Renal cortex interstitium (tissue), 11 donors: ENCODE data around the gene CHRNB2. TPM values are rescaled to one million over a fixed set of nuclear protein-coding genes. Genes with fewer than 3 reads are reported as not detected.

Experiments used
- DNase-seq, 11 donors: peaks; one replicate each; pipeline ENCODE4 v3.0.0-alpha.2; 2013; ENCODE audit warnings: low read depth in 9 of 11, low spot score in 4 of 11; ENCODE audit errors: extremely low read depth in 1 of 11
- polyA plus RNA-seq, 3 donors: library from polyadenylated mRNA; unstranded; fragments of 120-200 nt; gene quantifications; one replicate each; pipeline ENCODE4 v1.2.1, GENCODE V29; 2013; ENCODE audit not compliant: insufficient read length in 3 of 3

CHRNB2 gene
- polyA plus RNA-seq, 3 donors, result 0.41 to 0.61 (median 0.43) TPM

DNA sequence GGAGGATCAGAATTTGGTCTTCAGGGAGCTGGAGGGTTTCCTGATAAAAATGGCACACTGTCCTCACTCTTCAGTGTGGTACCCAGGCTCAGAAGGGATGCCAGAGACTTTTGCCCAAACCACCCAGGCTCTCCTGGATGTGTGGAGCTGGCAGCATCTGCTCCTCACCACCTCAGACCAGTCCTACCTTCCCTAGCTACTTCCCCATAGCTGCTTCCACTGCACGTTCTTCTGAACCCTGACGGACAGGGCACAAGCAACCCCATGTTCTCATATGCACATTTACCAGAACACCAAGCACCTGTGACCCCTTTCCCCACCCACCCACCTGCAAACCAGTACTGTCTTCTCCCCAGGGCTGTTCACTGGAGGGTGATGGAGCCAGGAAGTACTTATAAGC lies 35.7 kb downstream of the CHRNB2 start:
- DNase-seq, result no peak

DNA sequence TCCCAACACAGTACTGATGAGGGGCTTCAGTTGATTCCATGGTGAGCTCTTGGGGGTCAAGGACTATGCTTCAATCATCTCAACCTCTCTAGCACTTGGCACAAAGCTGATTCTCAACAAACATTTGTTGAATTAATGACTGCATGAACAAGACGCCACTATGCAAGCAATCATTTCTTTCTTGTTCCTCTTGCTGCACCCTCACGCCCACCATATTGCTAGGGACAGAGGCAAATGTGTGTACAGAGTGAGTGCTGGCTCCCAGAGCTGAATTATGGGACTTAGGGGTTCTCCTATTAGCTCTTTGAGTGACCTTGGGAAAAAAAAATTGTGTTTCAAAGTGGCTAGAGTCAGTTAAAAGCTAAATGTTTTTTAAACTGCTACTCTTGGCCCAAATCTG lies 38.0 kb downstream of the CHRNB2 start:
- DNase-seq, result no peak

DNA sequence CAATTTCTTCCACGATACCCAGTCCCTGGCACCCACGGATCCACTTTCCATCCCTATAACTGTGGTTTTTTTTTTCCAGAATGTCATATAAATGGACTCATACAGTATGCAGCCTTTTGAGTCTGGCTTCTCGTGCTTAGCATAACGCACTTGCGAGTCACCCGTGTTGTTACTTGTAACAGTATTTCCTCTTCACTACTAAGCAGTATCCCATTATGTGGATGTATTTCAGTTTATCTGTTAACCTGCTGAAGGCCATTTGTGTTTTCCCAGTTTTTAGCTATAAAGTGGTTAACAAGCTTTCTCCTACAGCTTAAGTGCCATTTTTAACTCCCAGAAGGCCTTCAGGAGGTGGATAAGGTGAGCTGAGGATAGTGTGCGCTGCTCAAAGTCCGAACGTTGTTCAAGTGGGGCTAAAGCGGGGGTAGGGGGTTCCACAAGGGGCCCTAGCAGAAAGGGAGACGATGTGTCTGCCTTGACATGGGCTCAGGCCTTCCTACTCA lies 39.6 kb downstream of the CHRNB2 start:
- peak in 3 of 11 donors; percentile 8 to 31 (median 16) for DNase-seq

DNA sequence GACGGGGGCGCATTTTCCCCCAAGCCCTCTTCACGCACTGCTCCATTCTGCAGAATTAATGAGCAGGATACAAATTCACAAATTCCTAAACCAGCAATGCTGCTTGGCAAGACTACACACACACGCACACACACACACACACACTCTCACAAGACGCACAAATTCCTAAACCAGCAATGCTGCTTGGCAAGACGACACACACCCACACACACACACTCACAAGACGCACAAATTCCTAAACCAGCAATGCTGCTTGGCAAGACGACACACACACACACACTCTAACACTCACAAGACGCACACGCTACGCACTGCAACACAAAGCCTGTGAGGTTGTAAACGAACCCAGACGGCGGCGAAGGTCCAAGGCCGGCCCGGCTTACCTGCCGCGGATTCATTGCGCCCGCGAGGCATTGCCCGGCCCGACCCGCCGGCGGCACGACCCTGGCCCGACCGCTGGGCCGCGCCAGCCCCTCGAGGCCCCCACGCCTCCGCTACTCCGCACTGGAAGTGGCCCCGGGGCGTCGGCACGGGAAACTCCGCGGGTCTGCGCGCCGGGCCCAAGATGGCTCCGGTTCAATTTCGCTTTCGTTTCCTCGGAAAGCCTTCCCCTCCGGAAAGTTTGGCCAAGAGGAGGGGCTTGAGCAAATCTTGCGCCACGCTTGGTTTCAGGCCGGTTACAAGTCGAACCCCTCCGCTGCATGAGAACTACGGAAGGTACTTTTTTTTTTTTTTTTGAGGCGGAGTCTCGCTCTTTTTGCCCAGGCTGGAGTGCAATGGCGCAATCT lies 40.2 kb downstream of the CHRNB2 start, which contains the start of gene ADAR:
TSS of gene ADAR (minus strand) at position 578 of the 788 bp plus-strand sequence. CDS start at position 398, 180 bp downstream.
- DNase-seq, result peak; percentile 83 to 96 (median 90)

DNA sequence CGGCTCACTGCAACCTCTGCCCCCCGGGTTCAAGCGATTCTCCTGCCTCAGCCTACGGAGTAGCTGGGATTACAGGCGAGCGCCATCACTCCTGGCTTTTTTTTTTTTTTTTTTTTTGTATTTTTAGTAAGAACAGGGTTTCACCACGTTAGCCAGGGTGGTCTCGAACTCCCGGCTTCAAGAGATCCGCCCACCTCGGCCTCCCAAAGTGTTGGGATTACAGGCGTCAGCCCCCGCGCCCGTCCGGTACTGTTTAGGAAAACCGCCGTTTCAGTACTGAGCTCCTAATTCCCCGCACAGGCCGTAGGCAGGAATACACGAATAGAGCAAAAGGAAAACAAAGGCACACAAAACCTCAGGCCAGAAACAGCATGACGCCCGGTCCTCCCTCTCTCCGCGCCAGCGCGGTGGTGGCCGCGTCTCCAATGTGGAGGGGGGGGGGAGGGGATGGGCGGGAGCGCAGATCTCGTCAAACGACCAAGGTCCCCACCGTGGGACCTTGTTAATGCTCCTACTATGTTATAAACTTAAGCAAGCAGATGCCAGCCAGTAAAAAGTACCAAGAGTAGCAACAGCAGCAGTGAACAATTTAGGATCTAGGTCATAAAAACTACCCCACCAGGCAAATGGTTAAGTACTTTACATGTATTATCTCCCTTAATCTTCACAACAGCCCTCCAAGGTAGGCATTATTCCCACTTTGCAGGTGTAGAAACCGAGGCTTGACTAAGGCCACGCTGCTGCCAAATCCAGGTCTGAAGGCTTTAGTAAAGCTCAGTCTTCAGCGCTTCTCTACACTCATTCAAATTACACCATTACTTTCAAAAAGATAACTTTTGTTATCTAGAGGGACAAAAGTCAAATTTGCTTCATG lies 41.1 kb downstream of the CHRNB2 start:
- peak in 10 of 11 donors; percentile 29 to 58 (median 42) for DNase-seq

DNA sequence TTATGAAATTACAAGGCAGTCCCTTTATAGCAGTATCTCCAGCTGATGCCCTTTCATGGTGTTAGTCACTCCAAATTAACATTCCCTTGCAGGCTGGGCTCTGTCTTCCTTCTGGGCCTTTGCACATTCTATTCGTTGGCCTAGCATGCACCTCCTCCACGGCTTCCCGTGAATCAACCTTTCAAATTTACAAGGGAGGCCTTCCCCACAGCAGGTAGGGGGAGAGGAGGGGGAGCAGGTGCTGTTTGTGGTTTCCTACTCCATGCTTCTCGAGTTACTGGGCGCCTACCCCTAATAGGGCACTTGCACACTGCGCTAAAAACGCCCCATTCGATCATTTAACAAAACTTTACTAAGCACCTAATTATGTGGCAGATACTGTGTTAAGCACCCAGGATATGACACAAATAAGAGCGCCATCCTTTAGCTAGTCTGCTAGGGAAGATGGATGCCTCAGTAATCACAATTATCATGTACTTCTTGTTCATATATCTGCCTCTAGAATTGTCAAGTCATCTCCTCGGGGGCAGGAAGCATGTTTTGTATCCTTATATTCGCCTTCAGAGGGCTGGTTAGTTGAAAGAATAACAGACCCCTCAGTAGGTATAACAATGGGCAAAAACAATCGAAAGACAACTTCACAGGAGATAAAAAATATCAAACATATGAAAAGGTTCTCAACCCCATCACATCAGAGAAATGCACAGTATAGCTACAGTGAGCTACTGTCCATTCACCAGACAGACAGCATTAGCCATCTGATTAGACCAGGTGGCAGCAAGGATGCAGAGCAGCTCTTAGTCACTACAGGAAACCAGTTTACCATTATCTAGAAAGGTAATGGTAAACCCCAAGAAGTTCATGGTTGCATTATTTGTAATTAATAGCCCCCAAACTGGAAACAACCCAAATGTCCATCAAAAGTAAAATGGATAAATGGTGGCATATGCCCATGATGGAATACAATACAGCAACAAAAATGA lies 42.1 kb downstream of the CHRNB2 start:
- DNase-seq, result no peak

DNA sequence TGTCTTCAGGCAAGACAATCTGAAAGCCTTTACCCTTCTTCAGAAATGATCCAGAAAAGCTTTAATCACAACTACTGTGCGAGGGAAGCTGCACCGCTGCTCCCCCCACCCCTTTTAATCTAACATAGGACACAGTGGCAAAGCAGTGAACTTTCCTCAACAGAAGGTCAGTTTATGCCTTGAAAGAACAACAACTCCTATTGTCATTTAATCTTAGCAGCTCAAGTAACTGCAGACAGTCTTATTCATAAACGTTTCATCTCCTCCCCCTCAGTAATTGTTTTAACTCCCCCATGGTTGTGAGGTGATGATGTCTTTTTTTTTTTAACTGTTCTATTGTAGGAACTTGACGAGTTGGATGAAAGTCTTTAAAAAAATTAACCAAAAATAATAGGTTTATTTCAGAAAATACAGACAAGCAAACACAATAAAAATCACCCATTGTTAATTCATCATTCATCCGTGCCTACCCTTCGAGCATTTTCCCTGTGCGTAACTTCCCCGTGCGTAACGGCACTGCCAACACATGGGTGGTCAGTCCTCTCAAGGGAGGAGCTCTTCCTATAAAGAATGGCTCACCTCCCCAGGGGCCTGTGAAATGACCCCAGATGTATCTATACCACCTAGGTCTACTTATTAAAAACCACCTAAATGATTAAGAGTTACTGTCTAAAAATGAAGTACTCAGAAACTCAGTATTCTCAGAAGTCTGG lies 43.7 kb downstream of the CHRNB2 start:
- peak in 4 of 11 donors; percentile 5 to 16 (median 10) for DNase-seq

DNA sequence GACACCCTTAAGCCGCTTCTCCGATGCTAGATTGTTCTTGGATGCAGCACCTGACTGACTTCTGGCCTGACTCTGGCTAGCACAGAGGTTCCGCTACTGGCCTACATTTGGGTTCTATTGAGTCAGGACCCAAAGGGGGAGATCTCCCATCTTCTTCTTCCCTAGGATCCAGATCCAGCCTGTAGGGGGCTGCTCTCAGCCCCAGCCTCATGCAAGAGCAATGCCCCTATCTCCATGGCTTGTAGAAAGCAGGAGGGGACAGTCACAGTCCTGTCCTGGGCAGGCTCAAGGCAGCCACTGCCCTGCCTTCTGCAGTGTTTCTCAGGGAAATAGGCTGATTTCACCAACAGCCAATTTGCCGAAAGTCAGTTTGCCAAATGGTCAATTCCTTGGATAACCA lies 46.7 kb downstream of the CHRNB2 start:
- no peak for DNase-seq

DNA sequence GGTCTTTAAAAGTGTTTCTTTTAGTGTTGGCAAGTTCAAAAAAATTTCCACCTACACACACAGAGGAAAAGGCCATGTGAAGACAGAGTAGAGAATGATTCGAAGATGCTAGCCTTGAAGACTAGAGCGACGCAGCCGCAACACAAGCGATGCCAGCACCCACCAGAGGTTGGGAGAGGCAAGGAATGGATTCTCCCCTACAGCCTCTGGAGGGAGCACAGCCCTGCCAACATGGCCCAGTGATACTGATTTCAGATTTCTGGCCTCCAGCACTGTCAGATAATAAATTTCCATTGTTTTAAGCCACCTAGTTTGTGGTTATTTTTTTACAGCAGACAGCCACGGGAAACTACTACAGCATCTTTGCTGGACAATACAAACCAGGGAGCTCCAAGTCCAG lies 47.3 kb downstream of the CHRNB2 start:
- no peak for DNase-seq

DNA sequence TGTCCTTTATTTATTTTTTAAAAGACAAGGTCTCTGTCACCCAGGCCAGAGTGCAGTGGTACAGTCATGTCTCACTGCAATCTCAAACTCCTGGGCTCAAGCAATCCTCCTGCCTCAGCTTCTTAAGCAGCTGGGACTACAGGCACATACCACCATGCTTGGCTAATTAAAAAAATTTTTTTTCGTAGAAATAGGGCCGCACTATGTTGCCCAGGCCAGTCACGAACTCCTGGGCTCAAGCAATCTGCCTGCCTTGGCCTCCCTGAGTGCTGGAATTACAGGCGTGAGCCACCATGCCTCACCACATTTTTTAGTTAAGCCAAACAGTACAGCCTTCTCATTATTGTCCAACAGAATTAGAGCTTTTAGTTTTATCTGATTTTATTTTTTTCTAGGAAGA lies 47.8 kb downstream of the CHRNB2 start:
- DNase-seq, result no peak

DNA sequence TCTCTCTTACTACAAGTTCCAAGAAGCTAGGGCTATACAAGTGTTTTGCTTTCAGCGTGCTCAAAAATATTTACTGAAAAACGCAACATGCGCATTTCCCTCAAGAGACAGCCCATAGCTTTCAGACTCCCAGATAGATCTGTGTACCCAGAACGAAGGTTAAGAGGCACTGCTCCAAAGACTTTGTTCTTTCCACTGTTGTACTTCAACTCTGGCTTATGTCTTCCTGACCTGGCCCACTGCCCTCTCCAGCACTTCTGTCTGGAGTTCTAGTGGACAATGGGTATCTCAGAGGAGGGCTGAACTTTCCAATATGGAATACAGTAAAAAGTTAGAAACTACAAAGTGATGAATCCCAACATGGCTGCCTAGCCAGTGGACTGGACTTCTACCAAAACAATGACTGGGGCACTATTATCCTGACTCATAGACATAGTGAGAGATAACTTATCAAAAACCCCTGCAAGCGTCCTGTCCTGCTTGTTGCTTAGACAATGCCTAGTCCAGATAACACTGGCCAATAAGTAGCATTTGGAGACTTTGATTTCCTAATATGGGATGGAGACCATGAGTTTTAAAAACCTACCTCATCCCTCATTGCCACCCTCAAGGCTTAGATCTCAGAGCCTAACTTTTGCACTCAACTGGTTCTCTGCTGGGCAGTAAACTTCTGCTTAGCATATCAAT lies 49.2 kb downstream of the CHRNB2 start:
- DNase-seq, result no peak

DNA sequence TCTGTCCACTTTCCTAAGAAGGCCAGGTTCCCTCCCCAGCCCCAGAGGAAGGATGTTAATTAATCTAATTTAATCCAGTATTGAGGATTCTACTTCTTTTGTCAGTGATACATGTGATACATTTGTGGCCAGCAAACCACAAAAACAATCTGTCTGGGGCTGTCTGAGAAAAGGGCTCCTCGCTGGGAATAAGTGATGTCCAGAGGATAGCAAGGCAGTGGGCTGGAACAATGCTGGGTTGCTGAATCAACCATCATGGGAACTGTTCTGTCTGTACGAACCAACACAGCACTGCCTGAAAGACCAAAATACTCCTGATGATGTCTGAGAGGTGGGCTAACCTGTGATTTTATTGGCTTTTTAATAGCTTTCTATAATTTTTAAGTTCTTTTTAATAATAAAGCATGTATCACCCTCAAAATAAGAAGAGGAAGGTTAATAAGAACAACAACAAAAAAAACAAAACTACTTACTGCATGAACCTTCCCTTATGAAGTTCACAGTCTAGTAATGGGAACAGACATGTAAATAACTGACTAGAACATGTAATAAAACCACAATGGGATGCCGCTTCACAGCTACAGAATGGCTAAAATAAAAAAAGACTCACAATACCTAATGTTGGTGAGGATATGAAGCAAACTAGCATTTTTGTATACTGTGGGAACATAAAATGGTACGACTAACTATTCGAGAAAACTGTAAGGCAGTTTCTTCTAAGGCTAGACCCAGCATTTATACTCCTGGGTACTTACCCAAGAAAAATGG lies 51.8 kb downstream of the CHRNB2 start:
- DNase-seq, result no peak

DNA sequence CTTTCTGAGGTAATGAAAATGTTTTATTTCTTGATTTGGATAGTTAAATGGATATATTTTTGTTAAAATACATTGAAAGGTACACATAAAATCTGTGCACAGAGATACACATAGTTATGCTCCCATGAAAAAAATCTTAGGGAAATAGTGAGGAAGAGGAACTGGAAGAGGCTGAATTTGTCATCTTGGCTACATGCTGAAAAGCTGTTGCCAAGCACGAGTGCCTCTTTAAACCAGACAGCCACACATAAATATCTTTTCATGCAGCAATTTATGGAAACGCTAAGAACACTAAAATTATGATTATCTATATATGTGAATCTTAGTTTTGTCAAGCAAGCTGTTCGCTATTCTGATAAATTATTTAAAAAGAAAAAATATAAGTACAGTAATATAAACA lies 53.2 kb downstream of the CHRNB2 start:
- no peak for DNase-seq

DNA sequence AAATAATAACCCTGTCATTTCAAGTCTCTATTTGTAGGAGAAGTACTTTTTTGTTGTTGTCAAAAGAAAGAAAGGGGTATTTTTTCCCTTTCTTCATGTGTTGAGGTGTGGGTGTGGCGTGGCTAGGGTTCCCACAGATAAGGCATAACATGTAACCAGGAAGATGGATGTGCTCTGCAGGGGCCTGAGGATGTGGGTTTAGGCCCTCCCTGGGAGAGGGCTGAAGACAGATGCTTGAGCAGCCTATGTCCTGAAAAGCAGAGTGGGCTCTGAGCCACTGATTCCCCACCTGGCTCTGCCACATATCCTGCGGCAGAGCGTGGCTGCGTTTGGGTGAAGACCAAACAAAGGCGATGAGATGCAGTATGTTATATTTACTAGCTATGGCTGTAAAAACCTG lies 54.3 kb downstream of the CHRNB2 start:
- no peak for DNase-seq

DNA sequence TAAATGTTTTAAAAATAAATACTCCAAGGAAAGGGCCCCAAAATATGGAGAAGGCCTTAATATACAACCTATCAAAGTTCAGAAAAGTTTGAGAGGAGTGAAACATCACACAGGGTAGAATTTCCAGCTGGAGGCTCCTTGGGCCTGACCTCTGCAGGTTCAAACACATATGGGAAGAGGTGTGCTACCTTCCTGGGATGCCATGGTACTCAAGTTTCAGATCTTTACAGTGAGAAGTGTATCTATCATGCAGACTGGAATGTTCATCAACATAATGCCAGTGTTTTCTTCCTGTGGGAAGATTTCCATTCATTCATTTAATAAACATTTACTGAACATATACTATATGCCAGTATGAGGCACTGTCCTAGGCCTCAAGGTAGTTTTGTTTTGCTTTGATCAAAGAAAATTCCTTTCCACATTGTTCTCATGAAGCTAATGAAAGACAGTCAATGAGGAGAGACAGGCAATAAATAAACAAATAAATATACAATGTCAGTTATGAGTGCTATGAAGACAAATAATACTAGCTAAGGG lies 55.0 kb downstream of the CHRNB2 start:
- no peak for DNase-seq

DNA sequence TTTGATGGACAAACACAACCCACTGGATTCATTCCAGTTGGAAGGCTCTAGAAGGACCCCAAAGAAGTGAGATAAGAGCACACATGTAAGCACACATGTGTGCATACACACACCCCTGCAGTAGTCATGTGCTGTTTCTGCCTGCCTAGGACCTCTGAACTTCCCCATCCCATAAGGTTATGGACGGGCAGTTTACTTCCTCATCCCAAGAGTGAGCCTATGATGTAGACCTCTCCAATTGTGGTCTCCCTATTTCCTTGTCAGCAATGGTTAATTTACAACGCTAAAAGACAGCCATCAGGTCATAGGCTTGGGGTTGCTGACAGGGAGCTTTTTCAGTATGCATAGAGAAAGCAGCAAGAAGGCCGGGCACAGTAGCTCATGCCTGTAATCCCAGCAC lies 55.8 kb downstream of the CHRNB2 start:
- no peak for DNase-seq
